HEK293 (cell line): ENCODE measurements around the gene DDX50.

Experiments used
- KLF8 ChIP-seq: fragments of 450-650 bp; formaldehyde crosslinking; IDR thresholded peaks from 2 replicates; pipeline ENCODE4 v1.5.1; 2016; ENCODE audit warnings: missing biosample characterization, missing genetic modification characterization
- ZNF362 ChIP-seq: fragments of 450-650 bp; formaldehyde crosslinking; IDR thresholded peaks from 2 replicates; pipeline ENCODE4 v1.5.1; 2016; ENCODE audit warnings: missing biosample characterization, missing genetic modification characterization
- ZSCAN30 ChIP-seq: fragments of 450-650 bp; IDR thresholded peaks from 2 replicates; pipeline ENCODE4 v1.5.1; 2018; ENCODE audit warnings: missing biosample characterization, mild to moderate bottlenecking, missing genetic modification characterization, moderate library complexity

- no peak for TF ChIP-seq KLF8 (tag by site-specific recombination)
- no peak for TF ChIP-seq ZNF362 (tag by site-specific recombination)
- TF ChIP-seq ZSCAN30 (tag by site-specific recombination): 0 out of 2 replicates have a peak, but pooled peaks have one; percentile 32
These were observed 56.1 kb downstream of the DDX50 start for GRCh38 chr10:68957284-68957615.
